OCI-LY7 (cell line): ENCODE data around the gene GSE1.

Experiments
- EZH2phosphoT487 ChIP-seq: fragments of 200-600 bp; sonication (generic); IDR thresholded peaks from 2 replicates; pipeline ENCODE4 v1.6.1; 2018; ENCODE audit warnings: low read depth, borderline replicate concordance, mild to moderate bottlenecking, mixed run types, antibody characterized with exemption, low read length, moderate library complexity, mixed read lengths
- TF ChIP-seq, protein P1 (sequence below): fragments of 200-600 bp; sonication (generic); conservative IDR thresholded peaks from 2 replicates; pipeline ENCODE4 v1.5.1; 2014; ENCODE audit warnings: mild to moderate bottlenecking, antibody characterized with exemption, low read length, moderate library complexity, mixed read lengths

DNA sequence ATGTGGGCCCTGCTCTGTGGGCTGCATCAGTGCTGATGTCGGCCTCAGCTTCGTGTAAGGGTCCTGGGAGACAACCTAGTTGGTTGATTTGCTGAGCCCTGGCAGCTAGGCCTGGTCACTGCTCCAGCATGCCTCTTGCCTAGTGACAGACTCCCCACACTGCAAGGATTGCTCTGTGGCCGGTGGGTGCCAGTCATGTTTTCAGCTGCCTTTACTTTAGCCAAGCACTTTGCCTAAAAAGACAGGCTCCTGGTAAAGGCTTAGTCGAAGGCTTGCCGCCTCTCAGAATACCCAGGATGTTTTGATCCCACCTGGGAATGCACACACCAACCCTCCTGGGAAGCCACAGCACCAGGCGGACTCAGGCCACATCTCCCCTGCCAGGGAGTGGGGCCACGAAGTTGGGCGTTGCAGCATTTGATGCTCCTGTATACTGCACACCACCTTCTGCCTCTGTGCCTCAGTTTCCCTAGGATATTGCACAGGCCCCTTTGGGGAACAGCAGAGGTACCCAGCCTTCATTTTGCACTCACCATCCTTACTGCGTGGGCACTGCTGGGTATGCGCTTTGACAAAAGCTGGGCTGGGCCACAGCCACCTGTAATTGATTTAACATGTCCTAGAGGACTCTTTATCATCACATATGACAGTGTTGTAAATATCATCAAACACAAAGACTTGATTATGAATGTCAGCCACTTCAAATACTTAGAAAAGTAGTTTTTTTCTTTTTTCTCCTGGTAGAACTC, 55.7 kb downstream of the GSE1 start:
- TF ChIP-seq, protein P1, sequence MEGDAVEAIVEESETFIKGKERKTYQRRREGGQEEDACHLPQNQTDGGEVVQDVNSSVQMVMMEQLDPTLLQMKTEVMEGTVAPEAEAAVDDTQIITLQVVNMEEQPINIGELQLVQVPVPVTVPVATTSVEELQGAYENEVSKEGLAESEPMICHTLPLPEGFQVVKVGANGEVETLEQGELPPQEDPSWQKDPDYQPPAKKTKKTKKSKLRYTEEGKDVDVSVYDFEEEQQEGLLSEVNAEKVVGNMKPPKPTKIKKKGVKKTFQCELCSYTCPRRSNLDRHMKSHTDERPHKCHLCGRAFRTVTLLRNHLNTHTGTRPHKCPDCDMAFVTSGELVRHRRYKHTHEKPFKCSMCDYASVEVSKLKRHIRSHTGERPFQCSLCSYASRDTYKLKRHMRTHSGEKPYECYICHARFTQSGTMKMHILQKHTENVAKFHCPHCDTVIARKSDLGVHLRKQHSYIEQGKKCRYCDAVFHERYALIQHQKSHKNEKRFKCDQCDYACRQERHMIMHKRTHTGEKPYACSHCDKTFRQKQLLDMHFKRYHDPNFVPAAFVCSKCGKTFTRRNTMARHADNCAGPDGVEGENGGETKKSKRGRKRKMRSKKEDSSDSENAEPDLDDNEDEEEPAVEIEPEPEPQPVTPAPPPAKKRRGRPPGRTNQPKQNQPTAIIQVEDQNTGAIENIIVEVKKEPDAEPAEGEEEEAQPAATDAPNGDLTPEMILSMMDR, result no peak
- no peak for TF ChIP-seq EZH2phosphoT487
